Choroid plexus epithelial cell (primary cell): ENCODE measurements around the gene TMCC2.

Experiments
- DNase-seq: peaks from one replicate; pipeline ENCODE4 v3.0.0-alpha.2; 2010; ENCODE audit warnings: low read depth
- H3K4me3 ChIP-seq: 2 replicates; pipeline ENCODE4 v1.5.1; 2011; ENCODE audit warnings: low read depth, mild to moderate bottlenecking, control low read depth, low read length, moderate library complexity
- TF ChIP-seq, protein P1 (sequence below): conservative IDR thresholded peaks from 2 replicates; pipeline ENCODE4 v1.5.1; 2011; ENCODE audit warnings: low read depth, mild to moderate bottlenecking, control low read depth, inconsistent platforms, low read length, moderate library complexity

TMCC2 gene

DNA sequence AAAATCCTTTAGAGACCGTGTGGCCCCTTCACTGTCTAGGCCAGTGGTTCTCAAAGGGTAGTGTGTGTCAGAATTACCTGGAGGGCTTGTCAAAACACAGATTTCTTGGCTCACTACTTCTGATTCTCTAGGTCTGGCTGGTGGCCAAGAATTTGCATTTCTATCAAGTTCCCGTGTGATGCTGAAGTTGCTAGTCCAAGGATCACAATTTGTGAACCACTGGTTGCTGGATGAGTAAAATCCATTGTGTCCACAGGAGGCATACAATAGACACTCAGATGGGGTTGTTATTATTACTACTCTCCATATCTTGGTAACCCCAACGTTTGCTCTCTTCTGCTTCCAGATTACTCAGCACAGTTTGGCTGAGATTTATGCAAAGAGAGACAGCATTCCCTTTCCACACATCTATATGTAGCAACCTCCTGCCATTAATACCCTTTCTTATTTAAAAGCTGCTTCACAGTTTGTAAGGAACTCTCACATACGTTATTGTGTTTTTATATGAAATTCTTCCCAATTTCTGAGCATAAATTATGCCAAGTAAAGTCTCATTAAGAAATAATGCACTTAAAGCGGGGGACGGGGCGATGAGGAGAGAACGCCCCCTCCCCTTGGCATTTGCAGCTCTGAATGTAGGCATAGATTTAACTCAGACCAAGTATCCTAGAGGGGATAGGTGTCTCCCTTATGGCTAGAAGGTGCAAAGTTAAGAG is 720 bp upstream of the TMCC2 start:
- TF ChIP-seq, protein P1, sequence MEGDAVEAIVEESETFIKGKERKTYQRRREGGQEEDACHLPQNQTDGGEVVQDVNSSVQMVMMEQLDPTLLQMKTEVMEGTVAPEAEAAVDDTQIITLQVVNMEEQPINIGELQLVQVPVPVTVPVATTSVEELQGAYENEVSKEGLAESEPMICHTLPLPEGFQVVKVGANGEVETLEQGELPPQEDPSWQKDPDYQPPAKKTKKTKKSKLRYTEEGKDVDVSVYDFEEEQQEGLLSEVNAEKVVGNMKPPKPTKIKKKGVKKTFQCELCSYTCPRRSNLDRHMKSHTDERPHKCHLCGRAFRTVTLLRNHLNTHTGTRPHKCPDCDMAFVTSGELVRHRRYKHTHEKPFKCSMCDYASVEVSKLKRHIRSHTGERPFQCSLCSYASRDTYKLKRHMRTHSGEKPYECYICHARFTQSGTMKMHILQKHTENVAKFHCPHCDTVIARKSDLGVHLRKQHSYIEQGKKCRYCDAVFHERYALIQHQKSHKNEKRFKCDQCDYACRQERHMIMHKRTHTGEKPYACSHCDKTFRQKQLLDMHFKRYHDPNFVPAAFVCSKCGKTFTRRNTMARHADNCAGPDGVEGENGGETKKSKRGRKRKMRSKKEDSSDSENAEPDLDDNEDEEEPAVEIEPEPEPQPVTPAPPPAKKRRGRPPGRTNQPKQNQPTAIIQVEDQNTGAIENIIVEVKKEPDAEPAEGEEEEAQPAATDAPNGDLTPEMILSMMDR: no peak
- peak; percentile 61 for DNase-seq
- peak overlapping the region; percentile 69 for H3K4me3 ChIP-seq

DNA sequence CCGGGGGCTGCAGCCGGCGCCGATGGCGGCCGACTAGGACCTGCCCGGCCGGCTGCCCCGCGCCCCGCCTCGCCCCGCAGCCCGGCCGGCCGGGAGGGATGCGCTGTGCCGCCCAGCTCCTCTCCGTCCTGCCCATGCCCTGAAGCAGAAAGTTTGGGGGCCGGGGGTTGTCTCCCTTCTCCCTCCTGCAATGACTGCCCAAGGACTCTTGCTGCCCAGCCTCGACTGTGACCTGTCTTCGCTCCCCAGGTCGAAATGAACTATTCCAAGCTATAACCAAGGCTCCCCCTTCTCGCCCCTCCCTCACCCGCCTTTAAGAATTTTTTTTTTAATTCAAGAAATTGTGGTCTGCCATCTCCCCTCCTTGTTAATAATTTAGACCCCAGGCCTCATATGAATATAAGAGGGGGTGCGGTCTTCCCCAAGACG is 361 bp downstream of the TMCC2 start:
- TF ChIP-seq, protein P1: no peak
- DNase-seq: no peak
- H3K4me3 ChIP-seq: peak overlapping the region; percentile 69

DNA sequence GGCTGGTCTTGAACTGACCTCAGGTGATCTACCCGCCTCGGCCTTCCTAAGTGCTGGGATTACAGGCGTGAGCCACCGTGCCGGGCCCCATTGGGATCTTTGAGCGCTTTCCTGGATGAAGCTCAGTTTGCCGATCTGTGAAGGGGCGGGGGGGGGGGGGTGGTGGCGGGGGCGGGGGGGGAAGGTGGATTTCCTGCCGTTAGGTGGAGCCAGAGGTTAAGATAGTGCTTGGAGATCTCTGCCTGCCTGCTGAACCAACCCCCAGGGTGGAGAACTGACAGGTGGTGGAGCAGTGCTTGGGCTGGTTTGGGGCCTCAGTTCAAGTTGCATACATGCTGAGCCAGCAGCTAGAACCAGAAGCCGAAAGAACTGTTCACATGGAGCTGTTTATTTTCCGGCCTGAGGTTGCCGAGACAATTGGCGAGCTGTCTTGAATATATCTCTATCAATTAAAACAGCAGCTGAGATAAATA is 1.7 kb downstream of the TMCC2 start:
- TF ChIP-seq, protein P1: peak; percentile 31
- no peak overlapping the region for H3K4me3 ChIP-seq
- peak; percentile 70 for DNase-seq

DNA sequence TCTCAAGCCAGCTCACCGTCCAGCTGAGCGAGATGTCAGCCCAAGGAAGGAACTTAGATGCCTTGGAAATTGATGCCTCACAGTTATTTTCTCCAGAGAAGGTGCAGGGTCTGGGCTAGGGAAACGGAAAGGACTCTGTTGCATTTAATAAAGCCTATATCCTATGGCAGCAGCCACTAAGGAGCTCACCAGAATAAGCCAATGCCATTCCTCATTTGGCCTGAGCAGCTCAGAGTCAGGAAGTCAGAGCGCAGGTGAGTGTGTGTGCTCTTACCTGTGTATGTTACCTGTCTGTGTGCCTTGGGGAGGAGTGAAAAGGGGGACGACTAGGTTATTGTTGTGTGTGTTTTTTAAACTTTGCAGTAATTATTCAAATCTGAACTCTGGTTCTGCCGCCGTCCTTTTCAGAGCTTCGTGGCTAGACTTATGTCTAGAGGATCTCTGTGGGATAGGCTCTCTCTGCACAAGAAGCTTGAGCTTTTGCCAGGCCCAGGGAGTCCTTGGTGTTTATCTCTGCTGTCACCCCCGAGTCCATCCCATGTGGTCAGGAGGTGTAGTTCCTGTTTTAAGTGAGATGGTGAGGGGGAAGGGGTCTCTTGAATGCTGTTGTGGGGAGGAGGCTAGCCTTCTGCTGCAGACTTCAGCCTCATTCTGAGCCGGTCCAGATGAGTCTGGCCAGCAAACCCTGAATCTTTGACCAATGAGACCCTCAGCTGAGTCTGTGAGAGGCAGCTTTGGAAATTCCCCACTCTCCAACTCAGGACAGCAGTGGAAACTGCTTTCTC is 2.4 kb downstream of the TMCC2 start:
- TF ChIP-seq, protein P1: no peak
- no peak for DNase-seq
- H3K4me3 ChIP-seq: no peak overlapping the region

DNA sequence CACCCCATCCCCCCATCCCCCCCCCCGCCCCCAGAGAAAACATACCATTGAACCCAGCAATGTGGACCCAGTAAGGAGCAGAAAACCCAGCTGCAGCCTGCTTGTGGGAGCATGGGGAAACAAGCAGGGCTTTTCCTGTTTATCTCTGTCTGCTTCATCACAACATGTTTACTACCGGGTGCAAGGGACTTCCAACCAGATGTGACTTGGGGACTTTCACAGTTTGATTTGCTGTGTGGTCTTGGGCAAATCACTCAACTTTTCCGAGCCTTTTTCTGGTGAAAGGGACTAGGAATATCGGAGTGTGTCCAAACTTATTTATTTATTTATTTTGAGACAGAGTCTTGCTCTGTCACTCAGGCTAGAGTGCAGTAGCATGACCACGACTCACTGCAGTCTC is 3.2 kb downstream of the TMCC2 start:
- TF ChIP-seq, protein P1: no peak
- H3K4me3 ChIP-seq: no peak overlapping the region
- DNase-seq: no peak

DNA sequence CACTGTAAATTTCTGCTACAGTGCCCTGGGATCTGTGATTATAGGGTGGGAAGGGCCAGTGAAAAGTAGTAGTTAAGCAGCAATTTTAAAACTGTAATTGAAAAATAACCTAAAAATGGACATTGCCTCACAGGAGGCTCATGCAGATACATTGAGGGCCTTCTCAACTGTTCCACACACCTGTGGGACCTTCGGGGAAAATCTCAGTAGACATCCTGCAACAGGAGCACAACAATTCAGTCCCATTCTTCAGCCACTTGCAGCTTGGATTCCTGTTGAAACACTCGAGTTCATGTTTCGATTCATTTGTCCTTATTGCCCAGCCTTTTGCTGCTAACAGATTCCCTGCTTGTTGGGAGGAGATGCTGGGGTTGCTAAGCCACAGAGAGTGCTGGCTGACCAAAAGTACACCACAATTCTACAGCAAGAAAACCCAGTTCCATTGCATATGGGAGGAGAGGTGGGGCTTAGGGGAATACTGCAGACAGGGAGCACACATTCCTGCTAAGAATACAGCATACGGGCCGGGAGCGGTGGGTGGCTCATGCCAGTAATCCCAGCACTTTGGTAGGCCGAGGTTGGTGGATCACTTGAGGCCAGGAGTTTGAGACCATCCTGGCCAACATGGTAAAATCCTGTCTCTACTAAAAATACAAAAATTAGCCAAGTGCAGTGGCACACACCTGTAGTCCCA is 4.5 kb downstream of the TMCC2 start:
- H3K4me3 ChIP-seq: no peak overlapping the region
- DNase-seq: no peak
- TF ChIP-seq, protein P1: no peak
